Measurements from ENCODE around the gene MTMR10.

- no peak for TF ChIP-seq JUN (IDR thresholded peaks at IDR 0.05; ENCODE audit: borderline replicate concordance, insufficient read depth, insufficient read length, low read depth)
- no peak for TF ChIP-seq FOS (IDR thresholded peaks at IDR 0.05; ENCODE audit: borderline replicate concordance, insufficient read depth, low read length)
- TF ChIP-seq CTCF (IDR thresholded peaks at IDR 0.05; ENCODE audit: extremely low read depth in 1 of 2, insufficient read depth in 1 of 2, low read depth in 1 of 2, low read length in 2 of 2), result no peak
Observed at GRCh38 chr15:31040611-31041010, 49.2 kb upstream of the MTMR10 start.
